SK-N-SH (cell line): ENCODE data around the gene THAP12. TPM values are rescaled to one million over a fixed set of nuclear protein-coding genes. Genes with fewer than 3 reads are reported as not detected.
"Not testable (repeated sequence)": the region's sequence is repeated elsewhere in the genome, so short reads cannot be mapped to it uniquely, and the experiment has no call there.

Experiments
- CTCF ChIA-PET: fragments of 300-600, 350-600 bp; formaldehyde crosslinking; extraction: SDS; loops from one replicate; lab custom pipeline; 2021; lab: Yijun Ruan, JAX
- POLR2A ChIA-PET: fragments of 350-600 bp; sonication (Branson Sonifier 250); formaldehyde crosslinking; extraction: SDS; loops from one replicate; lab custom pipeline; 2020; ENCODE audit warnings: antibody characterized with exemption, inconsistent platforms; lab: Yijun Ruan, JAX
- DNase-seq: peaks from one replicate; pipeline ENCODE4 v3.0.0; 2012
- H2AFZ ChIP-seq: fragments of 200-600 bp; sonication (generic); 2 replicates; pipeline ENCODE4 v1.8.1; 2016; ENCODE audit warnings: antibody characterized with exemption, mild to moderate bottlenecking, low read depth
- H3F3A ChIP-seq: fragments of 200-600 bp; sonication (generic); replicated peaks from 2 replicates; pipeline ENCODE3; 2016; ENCODE audit warnings: antibody characterized with exemption, mild to moderate bottlenecking; ENCODE audit not compliant: insufficient read depth
- H3K27ac ChIP-seq, 2 experiments: fragments of 200-500 bp in 1 of 2; fragments of 200-600 bp in 1 of 2; sonication (Bioruptor generic) in 1 of 2; sonication (generic), shearing (Covaris generic) in 1 of 2; 2 replicates each; pipeline versions ENCODE4 v1.5.1 to v1.6.1; 2014 to 2016; ENCODE audit warnings: low read depth in 2 of 2, inconsistent platforms in 1 of 2, low read length in 1 of 2, mild to moderate bottlenecking in 1 of 2, mixed read lengths in 1 of 2
- H3K27me3 ChIP-seq: fragments of 200-600 bp; sonication (generic), shearing (Covaris generic); 2 replicates; pipeline ENCODE4 v1.6.1; 2016; ENCODE audit warnings: mixed run types; ENCODE audit not compliant: insufficient read depth
- H3K36me3 ChIP-seq, 2 experiments: fragments of 200-500 bp in 1 of 2; fragments of 200-600 bp in 1 of 2; sonication (Bioruptor generic) in 1 of 2; sonication (generic) in 1 of 2; replicated peaks in 1 of 2; 2 replicates each; pipeline versions ENCODE3 to v1.5.1; 2014 to 2016; ENCODE audit warnings: low read length in 1 of 2, mild to moderate bottlenecking in 1 of 2; ENCODE audit not compliant: insufficient read depth in 2 of 2, control insufficient read depth in 1 of 2
- H3K4me1 ChIP-seq, 2 experiments: fragments of 200-500 bp in 1 of 2; fragments of 200-600 bp in 1 of 2; sonication (Bioruptor generic) in 1 of 2; sonication (generic), shearing (Covaris generic) in 1 of 2; 2 replicates each; pipeline versions ENCODE4 v1.5.1 to v1.6.1; 2014 to 2016; ENCODE audit warnings: low read depth in 1 of 2, low read length in 1 of 2, mixed run types in 1 of 2; ENCODE audit not compliant: insufficient read depth in 2 of 2, control insufficient read depth in 1 of 2
- H3K4me2 ChIP-seq: fragments of 200-600 bp; sonication (generic), shearing (Covaris generic); 2 replicates; pipeline ENCODE4 v1.6.1; 2017; ENCODE audit warnings: mixed run types
- H3K4me3 ChIP-seq, 2 experiments: fragments of 200-500 bp in 1 of 2; fragments of 200-600 bp in 1 of 2; sonication (Bioruptor generic) in 1 of 2; sonication (generic), shearing (Covaris generic) in 1 of 2; 2 replicates each; pipeline versions ENCODE4 v1.5.1 to v1.8.1; 2014 to 2016; ENCODE audit warnings: low read depth in 2 of 2, inconsistent platforms in 1 of 2, low read length in 1 of 2, mild to moderate bottlenecking in 1 of 2, mixed read lengths in 1 of 2, moderate library complexity in 1 of 2
- H3K79me2 ChIP-seq: fragments of 200-600 bp; sonication (generic); 2 replicates; pipeline ENCODE4 v1.8.1; 2017; ENCODE audit warnings: mild to moderate bottlenecking; ENCODE audit not compliant: insufficient read depth
- H3K9ac ChIP-seq: fragments of 200-600 bp; sonication (generic); 2 replicates; pipeline ENCODE4 v1.6.1; 2017; ENCODE audit warnings: mixed run types
- H3K9me2 ChIP-seq: fragments of 200-600 bp; sonication (generic); 2 replicates; pipeline ENCODE4 v1.6.1; 2017; ENCODE audit warnings: mixed run types
- H3K9me3 ChIP-seq: fragments of 200-600 bp; sonication (generic); 2 replicates; pipeline ENCODE4 v1.6.1; 2017; ENCODE audit warnings: mixed run types, mild to moderate bottlenecking, moderate library complexity
- H4K20me1 ChIP-seq: fragments of 200-600 bp; sonication (generic); 2 replicates; pipeline ENCODE4 v1.6.1; 2017; ENCODE audit warnings: mild to moderate bottlenecking, mixed run types; ENCODE audit not compliant: insufficient read depth
- EP300 ChIP-seq, 2 experiments: IDR thresholded peaks; 2 replicates each; pipeline versions ENCODE4 v1.4.0 to v1.6.1; 2012; ENCODE audit warnings: borderline replicate concordance in 1 of 2, low read depth in 1 of 2, low read length in 1 of 2
- FOSL2 ChIP-seq: IDR thresholded peaks from 2 replicates; pipeline ENCODE4 v1.4.0; 2012; ENCODE audit warnings: low read depth, mild to moderate bottlenecking, moderate library complexity, borderline replicate concordance
- FOXJ3 ChIP-seq: sonication (generic); formaldehyde crosslinking; IDR thresholded peaks from 2 replicates; pipeline ENCODE4 v1.5.1; 2020; ENCODE audit warnings: mild to moderate bottlenecking, missing genetic modification reagents
- GABPA ChIP-seq: IDR thresholded peaks from 2 replicates; pipeline ENCODE4 v1.4.0; 2012; ENCODE audit warnings: low read depth, mild to moderate bottlenecking
- GATA2 ChIP-seq: sonication (generic); formaldehyde crosslinking; IDR thresholded peaks from 2 replicates; pipeline ENCODE4 v1.5.0; 2020; ENCODE audit warnings: mild to moderate bottlenecking, missing genetic modification reagents
- MAX ChIP-seq: IDR thresholded peaks from 2 replicates; pipeline ENCODE4 v1.4.0; 2012; ENCODE audit warnings: low read depth
- MEF2A ChIP-seq: IDR thresholded peaks from 2 replicates; pipeline ENCODE4 v1.4.0; 2012; ENCODE audit warnings: low read depth, borderline replicate concordance
- NFIC ChIP-seq: IDR thresholded peaks from 2 replicates; pipeline ENCODE4 v1.4.0; 2012; ENCODE audit warnings: borderline replicate concordance
- RAD21 ChIP-seq: IDR thresholded peaks from 2 replicates; pipeline ENCODE4 v1.6.1; 2012; ENCODE audit warnings: mild to moderate bottlenecking, low read length
- RCOR1 ChIP-seq: fragments of 150-350 bp; IDR thresholded peaks from 2 replicates; pipeline ENCODE4 v1.6.1; 2017; ENCODE audit warnings: antibody characterized with exemption, low read length
- REST ChIP-seq: IDR thresholded peaks from 2 replicates; pipeline ENCODE4 v1.6.1; 2012; ENCODE audit warnings: mild to moderate bottlenecking, low read depth, low read length, moderate library complexity
- RFX5 ChIP-seq: IDR thresholded peaks from 2 replicates; pipeline ENCODE4 v1.6.1; 2012; ENCODE audit warnings: mild to moderate bottlenecking, improper control_type of control experiment, low read length
- SIN3A ChIP-seq: IDR thresholded peaks from 2 replicates; pipeline ENCODE4 v1.6.1; 2012; ENCODE audit warnings: low read depth, mild to moderate bottlenecking, low read length, moderate library complexity, borderline replicate concordance
- SMC3 ChIP-seq: IDR thresholded peaks from 2 replicates; pipeline ENCODE4 v1.6.1; 2012; ENCODE audit warnings: low read depth, low read length, improper control_type of control experiment
- YY1 ChIP-seq: IDR thresholded peaks from 2 replicates; pipeline ENCODE4 v1.4.0; 2012; ENCODE audit warnings: low read depth, mild to moderate bottlenecking
- WGBS: methylation state at CpG from one replicate; pipeline ENCODE4 v1.1.6; 2017; ENCODE audit warnings: low lambda C conversion rate; 5-methylcytosine and 5-hydroxymethylcytosine counted together
- polyA plus RNA-seq, 3 experiments: library from polyadenylated mRNA; depleted of rRNA; stranded (reverse); fragments of >200 nt; gene quantifications; 2 replicates each; pipeline ENCODE4 v1.2.3, GENCODE V29; 2012
- TF ChIP-seq, protein P1 (sequence below): IDR thresholded peaks from 2 replicates; pipeline ENCODE4 v1.4.0; 2012; ENCODE audit warnings: low read depth, borderline replicate concordance
- TF ChIP-seq, protein P2 (sequence below): fragments of 150-350 bp; IDR thresholded peaks from 2 replicates; pipeline ENCODE4 v1.6.1; 2017; ENCODE audit warnings: antibody characterized with exemption, low read length, low read depth, borderline replicate concordance

The THAP12 gene
- polyA plus RNA-seq, 1 of the 3 experiments (the other 2 are of a cell fraction) = 14.9 TPM

DNA sequence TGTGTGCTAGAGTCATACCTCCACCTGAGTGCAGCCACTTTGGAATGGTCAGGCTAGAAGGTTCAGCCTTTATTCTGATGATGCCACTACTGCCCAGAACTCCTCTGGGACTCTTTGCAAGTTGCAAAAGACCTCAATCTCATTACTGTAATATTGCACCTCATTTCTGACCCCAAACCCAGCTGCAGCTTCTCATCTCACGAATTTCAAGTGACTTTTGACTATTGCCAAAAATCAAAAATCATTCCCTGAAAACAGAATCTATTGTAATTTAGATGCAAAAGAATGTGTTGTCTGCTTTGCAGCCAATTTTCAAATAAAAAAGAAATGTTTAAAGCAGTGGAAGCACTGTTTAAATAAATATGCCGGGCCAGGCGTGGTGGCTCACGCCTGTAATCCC, 25.4 kb upstream of the THAP12 start:
- Histone ChIP-seq H3K79me2 (no peaks in the 10 kb centered on the region), H2AFZ (no peak overlapping the region), H3K36me3 (no peaks in the 10 kb centered on the region), H4K20me1 (no peaks in the 10 kb centered on the region), H3K9me2 (no peaks in the 10 kb centered on the region), H3K27me3 (no peaks in the 10 kb centered on the region), H3K9me3 (no peaks in the 10 kb centered on the region), H3K4me3 (no peak overlapping the region), H3K4me2 (no peak overlapping the region), H3K27ac (no peak overlapping the region), H3K9ac (no peak overlapping the region), H3F3A (no peaks in the 10 kb centered on the region), H3K4me1 (peaks cover 0 to 10% of the 10 kb centered on the region in 2 experiments; a peak in 3 of 4 replicates)
- 80% methylated on average over 4 of the region's 4 CpGs for WGBS
- ChIA-PET POLR2A (no interaction called here), CTCF (interaction anchor here (0.8 kb wide), 1 partner anchor 17 kb away, joined by 3 read pairs; no protein-coding TSS in a partner anchor)
- no peak for DNase-seq
- TF ChIP-seq MAX = no peak
- TF ChIP-seq NFIC = no peak
- no peak for TF ChIP-seq SMC3
- TF ChIP-seq GABPA = no peak
- TF ChIP-seq EP300 (IDR thresholded peaks at IDR 0.05; ENCODE audit: borderline replicate concordance in 1 of 2, low read depth in 1 of 2, low read length in 1 of 2) = no peak
- TF ChIP-seq, protein P1, sequence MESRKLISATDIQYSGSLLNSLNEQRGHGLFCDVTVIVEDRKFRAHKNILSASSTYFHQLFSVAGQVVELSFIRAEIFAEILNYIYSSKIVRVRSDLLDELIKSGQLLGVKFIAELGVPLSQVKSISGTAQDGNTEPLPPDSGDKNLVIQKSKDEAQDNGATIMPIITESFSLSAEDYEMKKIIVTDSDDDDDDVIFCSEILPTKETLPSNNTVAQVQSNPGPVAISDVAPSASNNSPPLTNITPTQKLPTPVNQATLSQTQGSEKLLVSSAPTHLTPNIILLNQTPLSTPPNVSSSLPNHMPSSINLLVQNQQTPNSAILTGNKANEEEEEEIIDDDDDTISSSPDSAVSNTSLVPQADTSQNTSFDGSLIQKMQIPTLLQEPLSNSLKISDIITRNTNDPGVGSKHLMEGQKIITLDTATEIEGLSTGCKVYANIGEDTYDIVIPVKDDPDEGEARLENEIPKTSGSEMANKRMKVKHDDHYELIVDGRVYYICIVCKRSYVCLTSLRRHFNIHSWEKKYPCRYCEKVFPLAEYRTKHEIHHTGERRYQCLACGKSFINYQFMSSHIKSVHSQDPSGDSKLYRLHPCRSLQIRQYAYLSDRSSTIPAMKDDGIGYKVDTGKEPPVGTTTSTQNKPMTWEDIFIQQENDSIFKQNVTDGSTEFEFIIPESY = no peak
- no peak for TF ChIP-seq RFX5
- no peak for TF ChIP-seq REST
- TF ChIP-seq RAD21 = no peak
- no peak for TF ChIP-seq RCOR1
- TF ChIP-seq, protein P2, sequence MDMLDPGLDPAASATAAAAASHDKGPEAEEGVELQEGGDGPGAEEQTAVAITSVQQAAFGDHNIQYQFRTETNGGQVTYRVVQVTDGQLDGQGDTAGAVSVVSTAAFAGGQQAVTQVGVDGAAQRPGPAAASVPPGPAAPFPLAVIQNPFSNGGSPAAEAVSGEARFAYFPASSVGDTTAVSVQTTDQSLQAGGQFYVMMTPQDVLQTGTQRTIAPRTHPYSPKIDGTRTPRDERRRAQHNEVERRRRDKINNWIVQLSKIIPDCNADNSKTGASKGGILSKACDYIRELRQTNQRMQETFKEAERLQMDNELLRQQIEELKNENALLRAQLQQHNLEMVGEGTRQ = no peak
- TF ChIP-seq SIN3A = no peak
- no peak for TF ChIP-seq FOSL2
- no peak for TF ChIP-seq FOXJ3 (CRISPR knock-in tag)
- no peak for TF ChIP-seq GATA2 (CRISPR knock-in tag)
- TF ChIP-seq YY1 = no peak
- TF ChIP-seq MEF2A = no peak

DNA sequence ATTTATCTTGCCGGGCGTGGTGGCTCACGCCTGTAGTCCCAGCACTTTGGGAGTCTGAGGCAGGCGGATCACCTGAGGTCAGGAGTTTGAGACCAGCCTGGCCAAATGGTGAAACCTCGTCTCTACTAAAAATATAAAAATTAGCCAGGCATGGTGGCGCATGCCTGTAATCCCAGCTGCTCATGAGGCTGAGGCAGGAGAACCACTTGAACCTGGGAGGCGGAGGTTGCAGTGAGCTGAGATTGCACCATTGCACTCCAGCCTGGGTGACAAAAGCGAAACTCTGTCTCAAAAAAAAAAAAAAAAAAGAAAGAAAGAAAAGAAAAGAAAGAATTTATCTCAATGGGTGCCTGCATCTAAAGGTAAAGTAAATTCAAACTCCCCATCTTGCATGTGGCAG, 20.6 kb upstream of the THAP12 start:
- H2AFZ ChIP-seq, H3K4me2 ChIP-seq, H3K36me3 ChIP-seq, POLR2A ChIA-PET, H3K27me3 ChIP-seq, H4K20me1 ChIP-seq, H3K4me3 ChIP-seq, H3K79me2 ChIP-seq, H3K9ac ChIP-seq, DNase-seq, H3K27ac ChIP-seq, H3K9me2 ChIP-seq, H3K4me1 ChIP-seq, H3F3A ChIP-seq, H3K9me3 ChIP-seq: not testable (repeated sequence)
- CTCF ChIA-PET = interaction anchor here (0.9 kb wide), 1 partner anchor 194 kb away, joined by 5 read pairs; no protein-coding TSS in a partner anchor
- 95% methylated on average over 8 of the region's 8 CpGs for WGBS
